ENCODE results near the gene ZNF738.

The ZNF738 gene

DNA sequence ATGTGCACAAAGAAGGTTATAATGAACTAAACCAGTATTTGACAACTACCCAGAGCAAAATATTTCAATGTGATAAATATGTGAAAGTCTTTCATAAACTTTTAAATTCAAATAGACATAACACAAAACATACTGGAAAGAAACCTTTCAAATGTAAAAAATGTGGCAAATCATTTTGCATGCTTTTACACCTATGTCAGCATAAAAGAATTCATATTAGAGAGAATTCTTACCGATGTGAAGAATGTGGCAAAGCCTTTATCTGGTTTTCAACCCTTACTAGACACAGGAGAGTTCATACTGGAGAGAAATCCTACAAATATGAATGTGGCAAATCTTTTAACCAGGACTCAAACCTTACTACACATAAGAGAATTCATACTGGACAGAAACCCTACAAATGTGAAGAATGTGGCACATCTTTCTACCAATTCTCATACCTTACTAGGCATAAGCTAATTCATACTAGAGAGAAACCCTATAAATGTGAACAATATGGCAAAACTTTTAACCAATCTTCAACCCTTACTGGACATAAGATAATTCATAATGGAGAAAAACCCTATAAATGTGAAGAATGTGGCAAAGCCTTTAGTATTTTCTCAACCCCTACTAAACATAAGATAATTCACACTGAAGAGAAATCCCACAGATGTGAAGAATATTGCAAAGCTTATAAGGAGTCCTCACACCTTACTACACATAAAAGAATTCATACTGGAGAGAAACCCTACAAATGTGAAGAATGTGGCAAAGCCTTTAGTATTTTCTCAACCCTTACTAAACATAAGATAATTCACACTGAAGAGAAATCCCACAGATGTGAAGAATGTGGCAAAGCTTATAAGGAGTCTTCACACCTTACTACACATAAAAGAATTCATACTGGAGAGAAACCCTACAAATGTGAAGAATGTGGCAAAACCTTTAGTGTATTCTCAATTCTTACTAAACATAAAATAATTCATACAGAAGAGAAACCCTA, 64.5 kb downstream of the ZNF738 start:
- DNase-seq, result no peak
